Lung (tissue), 12 donors: ENCODE results near the gene CAPNS1. TPM values are rescaled to one million over a fixed set of nuclear protein-coding genes. Genes with fewer than 3 reads are reported as not detected.

Experiments used
- ATAC-seq: fragments of 200-7000 bp; cut with Tn5 transposase; one replicate; pipeline ENCODE4 v1.9.1; 2020; ENCODE audit warnings: moderate number of reproducible peaks; ENCODE audit not compliant: insufficient read depth, low FRiP score
- DNase-seq, 3 donors: peaks; one replicate each; pipeline ENCODE4 v3.0.0-alpha.2; 2013 to 2017
- H3K27ac ChIP-seq, 2 donors: one replicate each; pipeline ENCODE4 v1.5.1; 2013; ENCODE audit warnings: mild to moderate bottlenecking in 2 of 2, moderate library complexity in 2 of 2, control low read depth in 1 of 2, inconsistent platforms in 1 of 2, low read depth in 1 of 2, low read length in 1 of 2
- H3K27me3 ChIP-seq, 3 donors: one replicate each; pipeline ENCODE4 v1.5.1; 2013; ENCODE audit warnings: low read length in 2 of 3; ENCODE audit not compliant: control insufficient read depth in 3 of 3, insufficient read depth in 3 of 3
- H3K36me3 ChIP-seq, 4 donors: one replicate each; pipeline ENCODE4 v1.5.1; 2013; ENCODE audit warnings: low read length in 4 of 4, mild to moderate bottlenecking in 1 of 4, moderate library complexity in 1 of 4; ENCODE audit not compliant: control insufficient read depth in 4 of 4, insufficient read depth in 4 of 4
- H3K4me1 ChIP-seq, 5 donors: one replicate each; pipeline ENCODE4 v1.5.1; 2013; ENCODE audit warnings: low read length in 5 of 5, mild to moderate bottlenecking in 2 of 5, moderate library complexity in 1 of 5; ENCODE audit not compliant: control insufficient read depth in 5 of 5, insufficient read depth in 5 of 5
- H3K4me3 ChIP-seq: one replicate; pipeline ENCODE4 v1.5.1; 2013; ENCODE audit warnings: mild to moderate bottlenecking, control low read depth, moderate library complexity
- H3K9ac ChIP-seq, 2 donors: one replicate each; pipeline ENCODE4 v1.5.1; 2013; ENCODE audit warnings: low read length in 2 of 2, control low read depth in 1 of 2; ENCODE audit not compliant: insufficient read depth in 1 of 2
- H3K9me3 ChIP-seq, 4 donors: one replicate each; pipeline ENCODE4 v1.5.1; 2013; ENCODE audit warnings: low read length in 3 of 4, mild to moderate bottlenecking in 1 of 4, moderate library complexity in 1 of 4; ENCODE audit not compliant: control insufficient read depth in 4 of 4, insufficient read depth in 3 of 4
- WGBS, 2 donors: extraction: QIAGEN DNeasy Blood & Tissue Kit; methylation state at CpG; one replicate each; pipeline ENCODE4 v1.1.7; 2013; 5-methylcytosine and 5-hydroxymethylcytosine counted together
- polyA plus RNA-seq, 2 donors: library from polyadenylated mRNA; stranded (reverse); fragments of 200-250 nt; gene quantifications; one replicate each; pipeline ENCODE4 v1.2.1, GENCODE V29; 2013
- total RNA-seq, 2 donors: library from RNA; depleted of rRNA in 1 of 2; stranded (reverse); fragments of >200 nt in 1 of 2; gene quantifications; one replicate each; pipeline ENCODE4 v1.2.1, GENCODE V29; 2014 to 2021
- TF ChIP-seq, protein P1 (sequence below): IDR thresholded peaks from 2 replicates; pipeline ENCODE4 v1.5.1; 2012; ENCODE audit warnings: mild to moderate bottlenecking; ENCODE audit errors: control extremely low read depth, extremely low read depth
- donor health status: control.
- donor health status: control.
- donor health status: Bipolar disorder and iron deficiency.
- donor health status: healthy.
- donor health status: DM: yes; HTN: yes; CAD: no.

The CAPNS1 gene
- total and polyA plus RNA-seq, 4 donors: 201 to 743 (median 671) TPM

- no peaks in the 10 kb centered on the region for H3K27me3 ChIP-seq
- 98% methylated on average over 6 of the region's 6 CpGs for WGBS, 2 donors
- H3K9me3 ChIP-seq: no peaks in the 10 kb centered on the region
- peaks cover 14 to 50% (median 43%) of the 10 kb centered on the region in 4 donors for H3K36me3 ChIP-seq
- ATAC-seq: no peak
- no peak overlapping the region for H3K27ac ChIP-seq
- no peak overlapping the region for H3K4me3 ChIP-seq
- no peak overlapping the region for H3K9ac ChIP-seq
- H3K4me1 ChIP-seq: peaks cover 0 to 8% (median 4%) of the 10 kb centered on the region in 5 donors
- DNase-seq: no peak
- TF ChIP-seq, protein P1, sequence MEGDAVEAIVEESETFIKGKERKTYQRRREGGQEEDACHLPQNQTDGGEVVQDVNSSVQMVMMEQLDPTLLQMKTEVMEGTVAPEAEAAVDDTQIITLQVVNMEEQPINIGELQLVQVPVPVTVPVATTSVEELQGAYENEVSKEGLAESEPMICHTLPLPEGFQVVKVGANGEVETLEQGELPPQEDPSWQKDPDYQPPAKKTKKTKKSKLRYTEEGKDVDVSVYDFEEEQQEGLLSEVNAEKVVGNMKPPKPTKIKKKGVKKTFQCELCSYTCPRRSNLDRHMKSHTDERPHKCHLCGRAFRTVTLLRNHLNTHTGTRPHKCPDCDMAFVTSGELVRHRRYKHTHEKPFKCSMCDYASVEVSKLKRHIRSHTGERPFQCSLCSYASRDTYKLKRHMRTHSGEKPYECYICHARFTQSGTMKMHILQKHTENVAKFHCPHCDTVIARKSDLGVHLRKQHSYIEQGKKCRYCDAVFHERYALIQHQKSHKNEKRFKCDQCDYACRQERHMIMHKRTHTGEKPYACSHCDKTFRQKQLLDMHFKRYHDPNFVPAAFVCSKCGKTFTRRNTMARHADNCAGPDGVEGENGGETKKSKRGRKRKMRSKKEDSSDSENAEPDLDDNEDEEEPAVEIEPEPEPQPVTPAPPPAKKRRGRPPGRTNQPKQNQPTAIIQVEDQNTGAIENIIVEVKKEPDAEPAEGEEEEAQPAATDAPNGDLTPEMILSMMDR: no peak
These were observed 4.8 kb downstream of the CAPNS1 start for GRCh38 chr19:36144624-36145023.

GRCh38 chr19:36149673-36150406 lies 10.0 kb downstream of the CAPNS1 start:
- H3K4me3 ChIP-seq: no peak overlapping the region
- H3K9me3 ChIP-seq: no peaks in the 10 kb centered on the region
- no peak for DNase-seq
- H3K36me3 ChIP-seq: peaks cover 6 to 51% (median 32%) of the 10 kb centered on the region in 4 donors
- H3K9ac ChIP-seq: no peak overlapping the region
- no peaks in the 10 kb centered on the region for H3K27me3 ChIP-seq
- H3K4me1 ChIP-seq: peaks cover 0 to 15% (median 9%) of the 10 kb centered on the region in 5 donors
- TF ChIP-seq, protein P1: no peak
- 80 to 85% methylated on average over 13 of the region's 13 CpGs for WGBS, 2 donors
- ATAC-seq: no peak
- H3K27ac ChIP-seq: no peak overlapping the region

DNA sequence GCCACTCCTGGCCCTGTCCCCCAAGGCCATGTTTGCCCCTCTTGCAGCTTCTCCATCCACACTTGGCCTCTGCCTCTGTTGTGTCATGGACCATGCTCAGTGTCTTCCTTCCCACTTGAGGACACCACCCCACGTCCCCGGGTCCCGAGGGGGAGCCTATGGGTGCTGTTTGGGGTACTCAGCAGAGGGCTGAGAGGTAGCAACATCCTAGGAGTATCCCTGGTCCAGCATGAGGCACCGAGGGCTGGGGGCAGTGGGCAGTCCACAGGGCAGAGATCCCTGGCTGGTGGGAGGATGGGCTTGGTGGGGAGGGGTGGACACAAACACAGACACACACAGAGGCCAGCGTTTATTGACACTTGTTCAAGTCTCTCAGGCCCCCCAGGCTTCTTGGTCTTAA lies 10.7 kb downstream of the CAPNS1 start:
- Histone ChIP-seq H3K9ac (peak overlapping the region in 1 of 2 donors; percentile 49), H3K4me1 (peaks cover 0 to 15% (median 9%) of the 10 kb centered on the region in 5 donors), H3K27me3 (no peaks in the 10 kb centered on the region), H3K9me3 (no peaks in the 10 kb centered on the region), H3K27ac (peak overlapping the region; percentile 95 to 99), H3K4me3 (no peak overlapping the region), H3K36me3 (peaks cover 6 to 49% (median 30%) of the 10 kb centered on the region in 4 donors)
- TF ChIP-seq, protein P1: no peak
- DNase-seq (no peak), ATAC-seq (no peak)
- whole genome bisulfite sequencing, 2 donors: 75 to 76% methylated on average over 5 of the region's 5 CpGs
